H1 (cell line): ENCODE measurements around the gene CCNYL1. TPM values are rescaled to one million over a fixed set of nuclear protein-coding genes. Genes with fewer than 3 reads are reported as not detected.

ENCODE experiments used
- CTCF ChIA-PET: fragments of 300-600 bp; sonication (Branson Sonifier 250); formaldehyde crosslinking; loops from one replicate; lab custom pipeline; 2021; ENCODE audit not compliant: partially characterized antibody; lab: Charles Lee
- POLR2A ChIA-PET: fragments of 300-600 bp; sonication (Branson Sonifier 250); formaldehyde crosslinking; loops from one replicate; lab custom pipeline; 2021; ENCODE audit warnings: inconsistent platforms; ENCODE audit not compliant: partially characterized antibody; lab: Charles Lee
- DNase-seq, 2 experiments: peaks; one replicate each; pipeline versions ENCODE4 v3.0.0 to v3.0.0-alpha.2; 2010 to 2022; ENCODE audit warnings: low spot score in 2 of 2, low read depth in 1 of 2, mixed read lengths in 1 of 2
- FAIRE-seq: peaks from 2 replicates; lab custom pipeline; 2011; peaks lifted over from hg19 to GRCh38; lab: Jason Lieb, UNC
- H2AFZ ChIP-seq: 2 replicates; pipeline ENCODE4 v1.8.1; 2012; ENCODE audit warnings: low read length, inconsistent platforms
- H2AK5ac ChIP-seq: 2 replicates; pipeline ENCODE4 v1.6.1; 2013; ENCODE audit warnings: low read depth, low read length
- H2BK120ac ChIP-seq: replicated peaks from 2 replicates; pipeline ENCODE3; 2013; ENCODE audit warnings: low read depth, low read length, inconsistent platforms
- H2BK12ac ChIP-seq: 2 replicates; pipeline ENCODE4 v1.6.1; 2013; ENCODE audit warnings: low read depth, low read length
- H2BK15ac ChIP-seq: 2 replicates; pipeline ENCODE4 v1.6.1; 2013; ENCODE audit warnings: low read length
- H2BK20ac ChIP-seq: 2 replicates; pipeline ENCODE4 v1.6.1; 2013; ENCODE audit warnings: low read length
- H2BK5ac ChIP-seq: 2 replicates; pipeline ENCODE4 v1.6.1; 2013; ENCODE audit warnings: low read depth, low read length
- H3K14ac ChIP-seq: 2 replicates; pipeline ENCODE4 v1.6.1; 2013; ENCODE audit warnings: inconsistent platforms; ENCODE audit not compliant: insufficient read length
- H3K18ac ChIP-seq: 2 replicates; pipeline ENCODE4 v1.6.1; 2013; ENCODE audit warnings: low read length; ENCODE audit errors: extremely low read depth
- H3K23ac ChIP-seq: 2 replicates; pipeline ENCODE4 v1.6.1; 2013; ENCODE audit warnings: inconsistent platforms; ENCODE audit not compliant: insufficient read length
- H3K23me2 ChIP-seq: 2 replicates; pipeline ENCODE4 v1.6.1; 2013; ENCODE audit warnings: low read depth, low read length
- H3K27ac ChIP-seq: 2 replicates; pipeline ENCODE4 v1.6.1; 2011; ENCODE audit warnings: low read depth, low read length, inconsistent platforms
- H3K27me3 ChIP-seq, 4 experiments: replicated peaks in 1 of 4; 1 replicate in 1 of 4; 2 replicates in 3 of 4; pipeline versions ENCODE4 v1.6.1 to v1.8.1; 2011 to 2013; ENCODE audit warnings: low read length in 3 of 4, mild to moderate bottlenecking in 3 of 4, inconsistent platforms in 2 of 4, mixed read lengths in 2 of 4, moderate library complexity in 1 of 4; ENCODE audit not compliant: control insufficient read depth in 3 of 4, insufficient read depth in 3 of 4; ENCODE audit errors: extremely low read depth in 1 of 4
- H3K36me3 ChIP-seq, 4 experiments: 2 replicates each; pipeline versions ENCODE4 v1.6.1 to v1.8.1; 2011 to 2013; ENCODE audit warnings: mild to moderate bottlenecking in 4 of 4, low read length in 3 of 4, moderate library complexity in 2 of 4, control low read depth in 1 of 4, inconsistent platforms in 1 of 4; ENCODE audit not compliant: insufficient read depth in 4 of 4, control insufficient read depth in 2 of 4
- H3K4ac ChIP-seq: replicated peaks from 2 replicates; pipeline ENCODE3; 2013; ENCODE audit warnings: low read length, low read depth, mixed read lengths, inconsistent platforms; ENCODE audit not compliant: insufficient read length
- H3K4me1 ChIP-seq, 4 experiments: replicated peaks in 1 of 4; 1 replicate in 1 of 4; 2 replicates in 3 of 4; pipeline versions ENCODE4 v1.6.1 to v1.8.1; 2011 to 2013; ENCODE audit warnings: low read length in 3 of 4, inconsistent platforms in 2 of 4, mixed read lengths in 1 of 4; ENCODE audit not compliant: insufficient read depth in 4 of 4, control insufficient read depth in 3 of 4
- H3K4me2 ChIP-seq, 2 experiments: 2 replicates each; pipeline versions ENCODE4 v1.6.1 to v1.8.1; 2011 to 2013; ENCODE audit warnings: low read depth in 2 of 2, low read length in 2 of 2, control low read depth in 1 of 2, inconsistent platforms in 1 of 2, mild to moderate bottlenecking in 1 of 2; ENCODE audit not compliant: insufficient read depth in 1 of 2
- H3K4me3 ChIP-seq, 4 experiments: fragments of 200-600, 300-600 bp in 1 of 4; sonication (generic), shearing (Covaris generic), sonication (Bioruptor Twin) in 1 of 4; 2 replicates each; pipeline versions ENCODE4 v1.5.1 to v1.8.1; 2011 to 2016; ENCODE audit warnings: low read length in 4 of 4, low read depth in 3 of 4, control low read depth in 2 of 4, inconsistent platforms in 2 of 4, mild to moderate bottlenecking in 2 of 4, mixed read lengths in 1 of 4, moderate library complexity in 1 of 4; ENCODE audit not compliant: insufficient read depth in 2 of 4; ENCODE audit errors: extremely low read depth in 1 of 4
- H3K56ac ChIP-seq: replicated peaks from 2 replicates; pipeline ENCODE3; 2013; ENCODE audit warnings: low read depth, mild to moderate bottlenecking, mixed read lengths, low read length, inconsistent platforms; ENCODE audit not compliant: insufficient read length
- H3K79me1 ChIP-seq: 2 replicates; pipeline ENCODE4 v1.6.1; 2013; ENCODE audit warnings: low read depth, low read length, control low read depth
- H3K79me2 ChIP-seq, 2 experiments: 2 replicates each; pipeline versions ENCODE4 v1.6.1 to v1.8.1; 2012 to 2013; ENCODE audit warnings: low read length in 2 of 2, mild to moderate bottlenecking in 2 of 2, inconsistent platforms in 1 of 2; ENCODE audit not compliant: insufficient read depth in 2 of 2, control insufficient read depth in 1 of 2
- H3K9ac ChIP-seq, 4 experiments: replicated peaks in 1 of 4; 1 replicate in 1 of 4; 2 replicates in 3 of 4; pipeline versions ENCODE4 v1.6.1 to v1.8.1; 2011 to 2013; ENCODE audit warnings: low read depth in 3 of 4, low read length in 3 of 4, control low read depth in 2 of 4, mild to moderate bottlenecking in 2 of 4, moderate library complexity in 2 of 4, inconsistent platforms in 1 of 4; ENCODE audit errors: extremely low read depth in 1 of 4
- H3K9me3 ChIP-seq, 2 experiments: 2 replicates each; pipeline versions ENCODE4 v1.6.1 to v1.8.1; 2012 to 2013; ENCODE audit warnings: mild to moderate bottlenecking in 2 of 2, moderate library complexity in 2 of 2, control low read depth in 1 of 2, inconsistent platforms in 1 of 2, low read depth in 1 of 2, low read length in 1 of 2, mixed read lengths in 1 of 2; ENCODE audit not compliant: insufficient read depth in 2 of 2
- H4K20me1 ChIP-seq, 2 experiments: replicated peaks in 1 of 2; 2 replicates each; pipeline versions ENCODE3 to v1.8.1; 2011 to 2013; ENCODE audit warnings: inconsistent platforms in 2 of 2, low read length in 2 of 2, mild to moderate bottlenecking in 1 of 2; ENCODE audit not compliant: insufficient read depth in 2 of 2, control insufficient read depth in 1 of 2
- H4K5ac ChIP-seq: 2 replicates; pipeline ENCODE4 v1.6.1; 2013; ENCODE audit warnings: low read length, low read depth, mixed read lengths, inconsistent platforms; ENCODE audit not compliant: insufficient read length
- H4K8ac ChIP-seq: 2 replicates; pipeline ENCODE4 v1.8.0; 2013; ENCODE audit warnings: mild to moderate bottlenecking, moderate library complexity, low read length, inconsistent platforms; ENCODE audit not compliant: insufficient read depth; ENCODE audit errors: extremely low read depth
- H4K91ac ChIP-seq: replicated peaks from 2 replicates; pipeline ENCODE3; 2013; ENCODE audit warnings: low read length, mixed read lengths, inconsistent platforms; ENCODE audit not compliant: insufficient read length
- ASH2L ChIP-seq: fragments of 200-600, 300-600 bp; sonication (generic); IDR thresholded peaks from one replicate; pipeline ENCODE4 v1.7.1; 2017; ENCODE audit warnings: low read length
- POU5F1 ChIP-seq: IDR thresholded peaks from 2 replicates; pipeline ENCODE4 v1.6.1; 2011; ENCODE audit warnings: low read depth, mild to moderate bottlenecking, low read length, moderate library complexity
- SP1 ChIP-seq: IDR thresholded peaks from 2 replicates; pipeline ENCODE4 v1.6.1; 2011; ENCODE audit warnings: low read depth, low read length
- SRF ChIP-seq: IDR thresholded peaks from 2 replicates; pipeline ENCODE4 v1.6.1; 2011; ENCODE audit warnings: mild to moderate bottlenecking, low read depth, low read length, moderate library complexity
- TBP ChIP-seq: IDR thresholded peaks from 2 replicates; pipeline ENCODE4 v1.6.1; 2011; ENCODE audit warnings: low read depth, low read length, improper control_type of control experiment
- WGBS, 2 experiments: shearing (Covaris generic) in 1 of 2; methylation state at CpG; one replicate each; pipeline versions ENCODE4 v1.1.6 to v1.1.7; 2013 to 2015; ENCODE audit warnings: low lambda C conversion rate in 2 of 2, mixed read lengths in 2 of 2, inconsistent platforms in 1 of 2, low coverage in 1 of 2, missing lambda C conversion rate in 1 of 2; ENCODE audit not compliant: insufficient replicate concordance in 2 of 2, insufficient coverage in 1 of 2, insufficient read length in 1 of 2; ENCODE audit errors: extremely low coverage in 1 of 2, missing lambda C conversion rate in 1 of 2; 5-methylcytosine and 5-hydroxymethylcytosine counted together
- polyA plus RNA-seq, 7 experiments: library from polyadenylated mRNA; depleted of rRNA in 3 of 7; stranded (reverse) in 5 of 7; unstranded in 2 of 7; fragments of >200 nt in 5 of 7; fragments of 200-250 nt in 2 of 7; gene quantifications; 1 replicate in 5 of 7; 2 replicates in 1 of 7; 4 replicates in 1 of 7; pipeline versions ENCODE4 v1.2.1 to v1.2.3, GENCODE V29; 2011 to 2013; ENCODE audit warnings: missing spikeins in 2 of 7, mixed read lengths in 2 of 7
- total RNA-seq: library from RNA; stranded (reverse); fragmentation: NEBNext Ultra II Directional; extraction: Animal tissue kit (Norgen Biotek cat#: 25700); gene quantifications from 2 replicates; pipeline ENCODE4 v1.2.1, GENCODE V29; 2021
- TF ChIP-seq, protein P1 (sequence below), 3 experiments: IDR thresholded peaks; 1 replicate in 2 of 3; 2 replicates in 1 of 3; pipeline versions ENCODE4 v1.5.1 to v1.6.1; 2011; ENCODE audit warnings: low read length in 3 of 3, mild to moderate bottlenecking in 3 of 3, inconsistent platforms in 2 of 3, low read depth in 1 of 3, moderate library complexity in 1 of 3; ENCODE audit not compliant: insufficient read depth in 1 of 3; ENCODE audit errors: control extremely low read depth in 1 of 3

The CCNYL1 gene
- total and polyA plus RNA-seq, 2 of the 8 experiments (the other 6 are each of a cell fraction or from before 2014, with no cell fraction given): 13.3 to 35.4 TPM

- H3K27me3 ChIP-seq: peaks cover 0 to 4% (median under 1%) of the 10 kb centered on the region in 4 experiments; a peak in 1 of 7 replicates
- POLR2A ChIA-PET: interaction anchor here (0.7 to 4.2 kb wide), 14 partner anchors 10 to 269 kb away, joined by 3 to 28 read pairs (median 5); partner anchors contain the start of gene CCNYL1
- peak overlapping the region; percentile 86 to 90 for H3K4me2 ChIP-seq
- 9% methylated on average over 2 of the region's 2 CpGs; no CpG with 5 or more reads in 1 of the 2 experiments for WGBS, 2 experiments
- no peak overlapping the region; the same call in 1 of the 2 replicates for H3K18ac ChIP-seq
- DNase-seq (no peak), FAIRE-seq (peak; percentile 77)
- no peak overlapping the region for H4K8ac ChIP-seq
- H2AK5ac ChIP-seq: no peak overlapping the region
- CTCF ChIA-PET: interaction anchor here (0.8 to 7.4 kb wide), 16 partner anchors 9 to 307 kb away, joined by 3 to 69 read pairs (median 7); no protein-coding TSS in a partner anchor
- no peak overlapping the region for H3K14ac ChIP-seq
- no peak overlapping the region for H3K4ac ChIP-seq
- no peak overlapping the region for H2AFZ ChIP-seq
- H3K9ac ChIP-seq: 0 out of 7 replicates have a peak overlapping the region, but pooled peaks of 1 of the 4 experiments have one; percentile 55
- H3K36me3 ChIP-seq: peaks cover 7 to 74% (median 17%) of the 10 kb centered on the region in 4 experiments; a peak in 7 of 8 replicates
- peaks cover 18 to 24% of the 10 kb centered on the region in 2 experiments for H4K20me1 ChIP-seq
- H4K91ac ChIP-seq: no peak overlapping the region
- H3K79me1 ChIP-seq: peaks cover 10% of the 10 kb centered on the region
- H3K79me2 ChIP-seq: peaks cover 34 to 84% of the 10 kb centered on the region in 2 experiments
- H2BK12ac ChIP-seq: no peak overlapping the region
- H2BK15ac ChIP-seq: no peak overlapping the region
- H3K23ac ChIP-seq: no peak overlapping the region
- peaks cover 31% of the 10 kb centered on the region for H3K23me2 ChIP-seq
- no peak overlapping the region for H2BK5ac ChIP-seq
- peak overlapping the region; percentile 6; the same call in 1 of the 2 replicates for H2BK20ac ChIP-seq
- H3K4me1 ChIP-seq: peaks cover 11 to 52% (median 36%) of the 10 kb centered on the region in 4 experiments
- peak overlapping the region; percentile 39 for H4K5ac ChIP-seq
- no peak overlapping the region for H3K27ac ChIP-seq
- H3K4me3 ChIP-seq: peak overlapping the region; percentile 21 to 96 (median 55)
- TF ChIP-seq, protein P1, sequence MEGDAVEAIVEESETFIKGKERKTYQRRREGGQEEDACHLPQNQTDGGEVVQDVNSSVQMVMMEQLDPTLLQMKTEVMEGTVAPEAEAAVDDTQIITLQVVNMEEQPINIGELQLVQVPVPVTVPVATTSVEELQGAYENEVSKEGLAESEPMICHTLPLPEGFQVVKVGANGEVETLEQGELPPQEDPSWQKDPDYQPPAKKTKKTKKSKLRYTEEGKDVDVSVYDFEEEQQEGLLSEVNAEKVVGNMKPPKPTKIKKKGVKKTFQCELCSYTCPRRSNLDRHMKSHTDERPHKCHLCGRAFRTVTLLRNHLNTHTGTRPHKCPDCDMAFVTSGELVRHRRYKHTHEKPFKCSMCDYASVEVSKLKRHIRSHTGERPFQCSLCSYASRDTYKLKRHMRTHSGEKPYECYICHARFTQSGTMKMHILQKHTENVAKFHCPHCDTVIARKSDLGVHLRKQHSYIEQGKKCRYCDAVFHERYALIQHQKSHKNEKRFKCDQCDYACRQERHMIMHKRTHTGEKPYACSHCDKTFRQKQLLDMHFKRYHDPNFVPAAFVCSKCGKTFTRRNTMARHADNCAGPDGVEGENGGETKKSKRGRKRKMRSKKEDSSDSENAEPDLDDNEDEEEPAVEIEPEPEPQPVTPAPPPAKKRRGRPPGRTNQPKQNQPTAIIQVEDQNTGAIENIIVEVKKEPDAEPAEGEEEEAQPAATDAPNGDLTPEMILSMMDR (IDR thresholded peaks at IDR 0.05; ENCODE audit: control extremely low read depth in 1 of 3, insufficient read depth in 1 of 3, low read depth in 1 of 3, low read length in 3 of 3): no peak
- TF ChIP-seq TBP: no peak
- peak; percentile 88 for TF ChIP-seq POU5F1
- peak; percentile 67; the same call in 1 of the 2 replicates for TF ChIP-seq SP1
- peak; percentile 52; the same call in 1 of the 2 replicates for TF ChIP-seq SRF
- peak; percentile 33 for TF ChIP-seq ASH2L
- no peak overlapping the region for H2BK120ac ChIP-seq
- H3K9me3 ChIP-seq: no peaks in the 10 kb centered on the region
- H3K56ac ChIP-seq: no peak overlapping the region
Measured at GRCh38 chr2:207765547-207765946, 54.1 kb downstream of the CCNYL1 start.
